H9 (cell line): ENCODE results near the gene LNX2. TPM values are rescaled to one million over a fixed set of nuclear protein-coding genes. Genes with fewer than 3 reads are reported as not detected.

ENCODE experiments used
- DNase-seq: peaks from one replicate; pipeline ENCODE4 v3.0.0-alpha.2; 2017
- H2AFZ ChIP-seq: one replicate; pipeline ENCODE4 v1.6.1; 2013; ENCODE audit warnings: mild to moderate bottlenecking, low read length, control low read depth, moderate library complexity
- H2AK5ac ChIP-seq: 2 replicates; pipeline ENCODE4 v1.6.1; 2013; ENCODE audit warnings: low read length, control low read depth, mixed read lengths; ENCODE audit not compliant: insufficient read length
- H2BK120ac ChIP-seq: one replicate; pipeline ENCODE4 v1.6.1; 2013; ENCODE audit warnings: low read depth, mild to moderate bottlenecking, low read length, control low read depth, inconsistent platforms; ENCODE audit not compliant: poor library complexity, severe bottlenecking
- H2BK12ac ChIP-seq: 2 replicates; pipeline ENCODE4 v1.6.1; 2013; ENCODE audit warnings: low read length, control low read depth, mixed read lengths, low read depth; ENCODE audit not compliant: insufficient read length
- H2BK15ac ChIP-seq: 2 replicates; pipeline ENCODE4 v1.6.1; 2013; ENCODE audit warnings: low read depth, low read length, control low read depth
- H2BK20ac ChIP-seq: one replicate; pipeline ENCODE4 v1.6.1; 2013; ENCODE audit warnings: low read depth, mild to moderate bottlenecking, low read length, control low read depth, inconsistent platforms; ENCODE audit not compliant: poor library complexity, severe bottlenecking
- H2BK5ac ChIP-seq: 2 replicates; pipeline ENCODE4 v1.6.1; 2013; ENCODE audit warnings: low read length, control low read depth, mixed read lengths; ENCODE audit not compliant: insufficient read length
- H3K14ac ChIP-seq: 2 replicates; pipeline ENCODE4 v1.6.1; 2013; ENCODE audit warnings: low read length, control low read depth; ENCODE audit not compliant: insufficient read depth
- H3K18ac ChIP-seq: 2 replicates; pipeline ENCODE4 v1.6.1; 2013; ENCODE audit warnings: low read depth, mild to moderate bottlenecking, mixed read lengths, low read length, control low read depth; ENCODE audit not compliant: insufficient read length
- H3K23ac ChIP-seq: 2 replicates; pipeline ENCODE4 v1.6.1; 2013; ENCODE audit warnings: low read length, control low read depth, mixed read lengths, low read depth; ENCODE audit not compliant: insufficient read length
- H3K23me2 ChIP-seq: 2 replicates; pipeline ENCODE4 v1.6.1; 2013; ENCODE audit warnings: low read depth, mild to moderate bottlenecking, mixed read lengths, low read length, control low read depth; ENCODE audit not compliant: insufficient read length, poor library complexity, severe bottlenecking
- H3K27ac ChIP-seq: 2 replicates; pipeline ENCODE4 v1.5.1; 2013; ENCODE audit warnings: low read length, control low read depth, mixed read lengths, low read depth; ENCODE audit not compliant: insufficient read length
- H3K27me3 ChIP-seq: 2 replicates; pipeline ENCODE4 v1.6.1; 2013; ENCODE audit warnings: low read length, control low read depth, inconsistent platforms; ENCODE audit not compliant: insufficient read depth
- H3K4ac ChIP-seq: 2 replicates; pipeline ENCODE4 v1.6.1; 2013; ENCODE audit warnings: low read depth, mild to moderate bottlenecking, control low read depth, inconsistent platforms, low read length, moderate library complexity
- H3K4me1 ChIP-seq: 2 replicates; pipeline ENCODE4 v1.6.1; 2013; ENCODE audit warnings: low read length, control low read depth, inconsistent platforms; ENCODE audit not compliant: insufficient read depth
- H3K4me2 ChIP-seq: 2 replicates; pipeline ENCODE4 v1.6.1; 2013; ENCODE audit warnings: low read length, control low read depth, mixed read lengths; ENCODE audit not compliant: insufficient read length, insufficient read depth
- H3K56ac ChIP-seq: 2 replicates; pipeline ENCODE4 v1.6.1; 2013; ENCODE audit warnings: low read depth, mild to moderate bottlenecking, mixed read lengths, low read length, control low read depth; ENCODE audit not compliant: insufficient read length
- H3K79me1 ChIP-seq: 2 replicates; pipeline ENCODE4 v1.6.1; 2013; ENCODE audit warnings: low read depth, mild to moderate bottlenecking, moderate library complexity, low read length, control low read depth, inconsistent platforms; ENCODE audit not compliant: insufficient read depth, poor library complexity, severe bottlenecking
- H3K79me2 ChIP-seq: 2 replicates; pipeline ENCODE4 v1.6.1; 2013; ENCODE audit warnings: low read length, control low read depth, inconsistent platforms; ENCODE audit not compliant: insufficient read depth
- H3K9ac ChIP-seq: 2 replicates; pipeline ENCODE4 v1.6.1; 2013; ENCODE audit warnings: low read length, control low read depth, mixed read lengths; ENCODE audit not compliant: insufficient read length; ENCODE audit errors: extremely low read depth
- H3K9me3 ChIP-seq: one replicate; pipeline ENCODE4 v1.6.1; 2013; ENCODE audit warnings: low read depth, low read length, inconsistent platforms; ENCODE audit not compliant: control insufficient read depth
- H3T11ph ChIP-seq: one replicate; pipeline ENCODE4 v1.6.1; 2013; ENCODE audit warnings: mild to moderate bottlenecking, low read length, control low read depth, inconsistent platforms
- H4K20me1 ChIP-seq: one replicate; pipeline ENCODE4 v1.6.1; 2013; ENCODE audit not compliant: control insufficient read depth, insufficient read length, insufficient read depth
- H4K5ac ChIP-seq: 2 replicates; pipeline ENCODE4 v1.6.1; 2013; ENCODE audit warnings: low read depth, mild to moderate bottlenecking, mixed read lengths, low read length, control low read depth; ENCODE audit not compliant: insufficient read length
- H4K8ac ChIP-seq: replicated peaks from 2 replicates; pipeline ENCODE4 v1.6.1; 2013; ENCODE audit warnings: low read length, control low read depth, mixed read lengths, low read depth; ENCODE audit not compliant: insufficient read length
- H4K91ac ChIP-seq: 2 replicates; pipeline ENCODE4 v1.6.1; 2013; ENCODE audit warnings: low read depth, mild to moderate bottlenecking, moderate library complexity, mixed read lengths, low read length, control low read depth; ENCODE audit not compliant: insufficient read length
- H3K27ac Mint-ChIP-seq, 3 experiments: 2 replicates in 2 of 3; 3 replicates in 1 of 3; pipeline ENCODE4 v1.8.0; 2020 to 2021; ENCODE audit warnings: mixed read lengths in 3 of 3, mild to moderate bottlenecking in 1 of 3, moderate library complexity in 1 of 3
- H3K27me3 Mint-ChIP-seq: 2 replicates; pipeline ENCODE4 v1.8.0; 2021; ENCODE audit warnings: low read depth, mild to moderate bottlenecking, moderate library complexity, mixed read lengths
- H3K36me3 Mint-ChIP-seq, 3 experiments: 2 replicates in 2 of 3; 3 replicates in 1 of 3; pipeline ENCODE4 v1.8.0; 2020 to 2021; ENCODE audit warnings: low read depth in 3 of 3, mixed read lengths in 3 of 3; ENCODE audit not compliant: insufficient read depth in 1 of 3
- H3K4me1 Mint-ChIP-seq, 2 experiments: 2 replicates each; pipeline ENCODE4 v1.8.0; 2020; ENCODE audit warnings: mixed read lengths in 2 of 2
- H3K4me3 Mint-ChIP-seq, 2 experiments: 2 replicates in 1 of 2; 3 replicates in 1 of 2; pipeline ENCODE4 v1.8.0; 2020 to 2021; ENCODE audit warnings: mild to moderate bottlenecking in 2 of 2, mixed read lengths in 2 of 2, moderate library complexity in 1 of 2
- H3K9me3 Mint-ChIP-seq, 2 experiments: 2 replicates in 1 of 2; 3 replicates in 1 of 2; pipeline ENCODE4 v1.8.0; 2020; ENCODE audit warnings: mild to moderate bottlenecking in 2 of 2, mixed read lengths in 2 of 2, moderate library complexity in 1 of 2
- WGBS: extraction: QIAGEN DNeasy Blood & Tissue Kit; methylation state at CpG from one replicate; pipeline ENCODE4 v1.1.7; 2013; ENCODE audit warnings: missing lambda C conversion rate, low lambda C conversion rate, mixed read lengths; ENCODE audit not compliant: insufficient read length; ENCODE audit errors: extremely low coverage; 5-methylcytosine and 5-hydroxymethylcytosine counted together
- total RNA-seq: library from RNA; stranded (reverse); gene quantifications from 2 replicates; pipeline ENCODE4 v1.2.1, GENCODE V29; 2021
- TF ChIP-seq, protein P1 (sequence below): fragments of 200-600 bp; sonication (generic); conservative IDR thresholded peaks from 3 replicates; pipeline ENCODE4 v1.8.0; 2021; ENCODE audit warnings: antibody characterized with exemption, mild to moderate bottlenecking

The LNX2 gene
- total RNA-seq, 1 experiment from 2014 or later = 12.4 TPM

DNA sequence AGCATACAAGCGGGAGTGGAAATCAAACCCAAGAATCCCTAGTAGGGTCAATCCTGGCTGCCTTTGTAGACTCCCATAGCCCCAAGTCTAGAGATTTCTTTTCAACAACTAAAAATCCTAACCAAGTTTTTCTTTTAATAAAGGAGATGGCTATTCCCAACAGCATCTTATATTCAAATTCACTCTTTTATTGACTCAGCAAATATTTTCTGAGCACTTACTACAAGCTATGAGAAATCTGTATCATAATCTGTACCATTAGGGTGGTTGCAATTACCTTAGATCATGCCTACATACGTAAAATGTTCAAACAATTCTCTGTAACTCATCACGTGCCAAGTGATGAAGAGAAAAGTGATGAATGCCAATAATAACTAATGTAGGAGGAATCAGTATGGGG lies 54.5 kb downstream of the LNX2 start:
- no peaks in the 10 kb centered on the region for H3K9me3 ChIP-seq
- no peak overlapping the region for H4K8ac ChIP-seq
- H3K4me3 Mint-ChIP-seq = no peak overlapping the region
- no peak overlapping the region for H3K23ac ChIP-seq
- no peak overlapping the region for H4K91ac ChIP-seq
- H3K79me2 ChIP-seq = no peaks in the 10 kb centered on the region
- no peak overlapping the region for H2AK5ac ChIP-seq
- no peaks in the 10 kb centered on the region for H3K4me1 ChIP-seq
- no peak overlapping the region for H3K56ac ChIP-seq
- H2BK20ac ChIP-seq = no peak overlapping the region
- no peak overlapping the region for H2BK15ac ChIP-seq
- no peaks in the 10 kb centered on the region for H4K20me1 ChIP-seq
- no peak overlapping the region for H4K5ac ChIP-seq
- no peaks in the 10 kb centered on the region for H3K9me3 Mint-ChIP-seq
- no peak overlapping the region for H2BK120ac ChIP-seq
- WGBS = no CpG with 5 or more reads among the region's 3 CpGs
- H3K36me3 Mint-ChIP-seq = peaks cover 0 to 7% (median 4%) of the 10 kb centered on the region in 3 experiments; a peak in 5 of 7 replicates
- H2BK12ac ChIP-seq = no peak overlapping the region
- H3K4me1 Mint-ChIP-seq = no peaks in the 10 kb centered on the region
- TF ChIP-seq, protein P1, sequence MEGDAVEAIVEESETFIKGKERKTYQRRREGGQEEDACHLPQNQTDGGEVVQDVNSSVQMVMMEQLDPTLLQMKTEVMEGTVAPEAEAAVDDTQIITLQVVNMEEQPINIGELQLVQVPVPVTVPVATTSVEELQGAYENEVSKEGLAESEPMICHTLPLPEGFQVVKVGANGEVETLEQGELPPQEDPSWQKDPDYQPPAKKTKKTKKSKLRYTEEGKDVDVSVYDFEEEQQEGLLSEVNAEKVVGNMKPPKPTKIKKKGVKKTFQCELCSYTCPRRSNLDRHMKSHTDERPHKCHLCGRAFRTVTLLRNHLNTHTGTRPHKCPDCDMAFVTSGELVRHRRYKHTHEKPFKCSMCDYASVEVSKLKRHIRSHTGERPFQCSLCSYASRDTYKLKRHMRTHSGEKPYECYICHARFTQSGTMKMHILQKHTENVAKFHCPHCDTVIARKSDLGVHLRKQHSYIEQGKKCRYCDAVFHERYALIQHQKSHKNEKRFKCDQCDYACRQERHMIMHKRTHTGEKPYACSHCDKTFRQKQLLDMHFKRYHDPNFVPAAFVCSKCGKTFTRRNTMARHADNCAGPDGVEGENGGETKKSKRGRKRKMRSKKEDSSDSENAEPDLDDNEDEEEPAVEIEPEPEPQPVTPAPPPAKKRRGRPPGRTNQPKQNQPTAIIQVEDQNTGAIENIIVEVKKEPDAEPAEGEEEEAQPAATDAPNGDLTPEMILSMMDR = no peak
- H3K4me2 ChIP-seq = no peak overlapping the region
- no peak overlapping the region for H2AFZ ChIP-seq
- H3K27ac Mint-ChIP-seq = no peak overlapping the region
- no peaks in the 10 kb centered on the region for H3K23me2 ChIP-seq
- H3K27me3 Mint-ChIP-seq = no peaks in the 10 kb centered on the region
- no peaks in the 10 kb centered on the region for H3K79me1 ChIP-seq
- H3K4ac ChIP-seq = no peak overlapping the region
- H3K27me3 ChIP-seq = no peaks in the 10 kb centered on the region
- no peak overlapping the region for H3K14ac ChIP-seq
- no peak overlapping the region for H3K9ac ChIP-seq
- H3T11ph ChIP-seq = no peak overlapping the region
- no peak overlapping the region for H2BK5ac ChIP-seq
- DNase-seq = no peak
- H3K18ac ChIP-seq = no peak overlapping the region
- H3K27ac ChIP-seq = no peak overlapping the region
